Fibroblast of pulmonary artery (primary cell): Measurements from ENCODE around the gene SPATA31D3.

ENCODE experiments used
- DNase-seq: peaks from one replicate; pipeline ENCODE4 v3.0.0-alpha.2; 2010; ENCODE audit warnings: low read depth
- H3K4me3 ChIP-seq: replicated peaks from 2 replicates; pipeline ENCODE4 v1.5.1; 2011; ENCODE audit warnings: low read depth, mild to moderate bottlenecking, control low read depth, low read length, moderate library complexity
- CTCF ChIP-seq: IDR thresholded peaks from 2 replicates; pipeline ENCODE4 v1.5.1; 2011; ENCODE audit warnings: mild to moderate bottlenecking, control low read depth, low read length, inconsistent platforms; ENCODE audit errors: missing control alignments

SPATA31D3 gene

GRCh38 chr9:81964218-81965171, 21.2 kb downstream of the SPATA31D3 start:
- H3K4me3 ChIP-seq: no peak overlapping the region
- TF ChIP-seq CTCF: no peak
- DNase-seq: peak; percentile 16

- no peak for DNase-seq
- TF ChIP-seq CTCF: no peak
- H3K4me3 ChIP-seq: no peak overlapping the region
Measured at GRCh38 chr9:81968026-81968425, 24.7 kb downstream of the SPATA31D3 start.

GRCh38 chr9:81969971-81970370, 26.7 kb downstream of the SPATA31D3 start:
- DNase-seq: peak; percentile 3
- no peak overlapping the region for H3K4me3 ChIP-seq

GRCh38 chr9:81971727-81972126, 28.4 kb downstream of the SPATA31D3 start:
- TF ChIP-seq CTCF: no peak
- no peak for DNase-seq
- H3K4me3 ChIP-seq: no peak overlapping the region

More at GRCh38 chr9:81969971-81970370, 26.7 kb downstream of the SPATA31D3 start:
- TF ChIP-seq CTCF: no peak

GRCh38 chr9:81974764-81975163, 31.5 kb downstream of the SPATA31D3 start:
- no peak for TF ChIP-seq CTCF
- H3K4me3 ChIP-seq: no peak overlapping the region
- no peak for DNase-seq

- no peak for DNase-seq
- TF ChIP-seq CTCF: no peak
- H3K4me3 ChIP-seq: no peak overlapping the region
Measured at GRCh38 chr9:81976351-81976750, 33.1 kb downstream of the SPATA31D3 start.
